Esophagus muscularis mucosa (tissue), 4 donors: ENCODE results near the gene S100A7. TPM values are rescaled to one million over a fixed set of nuclear protein-coding genes. Genes with fewer than 3 reads are reported as not detected.
A peak's percentile ranks its signal among the peaks of the same experiment; 100 is the strongest.

Source experiments
- DNase-seq: peaks from one replicate; pipeline ENCODE4 v3.0.0-alpha.2; 2017; ENCODE audit errors: extremely low spot score
- H3K27ac ChIP-seq, 4 donors: fragments of 200-600 bp; sonication (generic); replicated peaks in 1 of 4; 1 replicate in 3 of 4; 2 replicates in 1 of 4; pipeline ENCODE4 v1.5.1; 2016 to 2019; ENCODE audit warnings: mild to moderate bottlenecking in 1 of 4
- H3K27me3 ChIP-seq, 4 donors: fragments of 200-600 bp; sonication (generic); one replicate each; pipeline versions ENCODE4 v1.5.1 to v1.6.0; 2016 to 2019
- H3K36me3 ChIP-seq, 4 donors: fragments of 200-600 bp; sonication (generic); one replicate each; pipeline ENCODE4 v1.5.1; 2016 to 2019
- H3K4me1 ChIP-seq, 4 donors: fragments of 200-600 bp; sonication (generic); one replicate each; pipeline ENCODE4 v1.5.1; 2016 to 2019
- H3K4me3 ChIP-seq, 4 donors: fragments of 200-600 bp; sonication (generic); 1 replicate in 2 of 4; 2 replicates in 2 of 4; pipeline ENCODE4 v1.5.1; 2016 to 2019; ENCODE audit warnings: mild to moderate bottlenecking in 4 of 4, moderate library complexity in 1 of 4
- H3K9me3 ChIP-seq, 4 donors: fragments of 200-600 bp; sonication (generic); 1 replicate in 3 of 4; 2 replicates in 1 of 4; pipeline ENCODE4 v1.5.1; 2016 to 2019
- EP300 ChIP-seq: sonication (generic); formaldehyde crosslinking; IDR thresholded peaks from one replicate; pipeline ENCODE4 v1.6.1; 2017; ENCODE audit warnings: antibody characterized with exemption
- POLR2A ChIP-seq: fragments of 450-650 bp; IDR thresholded peaks from one replicate; pipeline ENCODE4 v1.6.1; 2017; ENCODE audit warnings: antibody characterized with exemption, moderate library complexity, mild to moderate bottlenecking, low read depth
- POLR2AphosphoS5 ChIP-seq, 2 donors: sonication (generic); formaldehyde crosslinking; IDR thresholded peaks; one replicate each; pipeline ENCODE4 v1.6.1; 2017; ENCODE audit warnings: antibody characterized with exemption in 2 of 2
- WGBS: methylation state at CpG from one replicate; pipeline ENCODE4 v1.1.5; 2018; 5-methylcytosine and 5-hydroxymethylcytosine counted together
- intact Hi-C: fragments of 100-400 bp; cut with DNase I; formaldehyde crosslinking; loops from one replicate; pipeline ENCODE4 v1.15.1; 2023
- total RNA-seq, 4 donors: library from RNA; depleted of rRNA; stranded (reverse); fragments of >200 nt; gene quantifications; one replicate each; pipeline versions ENCODE4 v1.1.0 to v1.2.1, GENCODE V29; 2016
- TF ChIP-seq, protein P1 (sequence below), 3 experiments: fragments of 200-600 bp in 2 of 3; fragments of 450-650 bp in 1 of 3; sonication (generic) in 2 of 3; IDR thresholded peaks; one replicate each; pipeline ENCODE4 v1.5.1; 2017 to 2019; ENCODE audit warnings: antibody characterized with exemption in 3 of 3, mild to moderate bottlenecking in 2 of 3, moderate library complexity in 1 of 3

The S100A7 gene
- total RNA-seq, 4 donors from 2014 or later: not detected

DNA sequence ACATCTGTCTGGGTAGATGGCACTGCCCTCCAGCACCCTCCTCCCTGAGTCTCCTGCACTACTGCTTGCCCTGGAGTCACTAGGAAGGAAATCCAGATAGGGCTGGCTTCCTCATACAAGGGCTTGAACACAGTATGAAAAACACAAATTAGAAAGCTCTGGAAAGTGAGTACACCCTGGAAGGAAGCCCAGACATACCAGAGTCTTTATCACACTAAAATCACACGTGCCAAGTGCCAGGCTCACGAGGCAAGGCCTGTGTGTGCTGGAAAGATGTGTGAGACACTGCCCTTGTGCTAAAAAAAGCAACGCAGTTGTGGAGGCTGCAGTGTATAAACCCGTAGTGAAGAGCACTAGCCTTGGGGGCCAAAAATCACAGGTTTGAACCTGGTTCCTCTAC lies 28.3 kb upstream of the S100A7 start:
- no peaks in the 10 kb centered on the region for H3K36me3 ChIP-seq
- intact Hi-C loops: no loop called here
- 16% methylated on average over 3 of the region's 4 CpGs for WGBS
- no peak overlapping the region for H3K4me3 ChIP-seq
- peak overlapping the region in 3 of 4 donors; percentile 26 to 73 (median 66) for H3K27ac ChIP-seq
- H3K27me3 ChIP-seq: peaks cover 0 to 4% (median 0%) of the 10 kb centered on the region in 4 donors
- no peaks in the 10 kb centered on the region for H3K9me3 ChIP-seq
- DNase-seq: no peak
- TF ChIP-seq POLR2AphosphoS5 (IDR thresholded peaks at IDR 0.05): peak; percentile 70 to 83
- TF ChIP-seq, protein P1, sequence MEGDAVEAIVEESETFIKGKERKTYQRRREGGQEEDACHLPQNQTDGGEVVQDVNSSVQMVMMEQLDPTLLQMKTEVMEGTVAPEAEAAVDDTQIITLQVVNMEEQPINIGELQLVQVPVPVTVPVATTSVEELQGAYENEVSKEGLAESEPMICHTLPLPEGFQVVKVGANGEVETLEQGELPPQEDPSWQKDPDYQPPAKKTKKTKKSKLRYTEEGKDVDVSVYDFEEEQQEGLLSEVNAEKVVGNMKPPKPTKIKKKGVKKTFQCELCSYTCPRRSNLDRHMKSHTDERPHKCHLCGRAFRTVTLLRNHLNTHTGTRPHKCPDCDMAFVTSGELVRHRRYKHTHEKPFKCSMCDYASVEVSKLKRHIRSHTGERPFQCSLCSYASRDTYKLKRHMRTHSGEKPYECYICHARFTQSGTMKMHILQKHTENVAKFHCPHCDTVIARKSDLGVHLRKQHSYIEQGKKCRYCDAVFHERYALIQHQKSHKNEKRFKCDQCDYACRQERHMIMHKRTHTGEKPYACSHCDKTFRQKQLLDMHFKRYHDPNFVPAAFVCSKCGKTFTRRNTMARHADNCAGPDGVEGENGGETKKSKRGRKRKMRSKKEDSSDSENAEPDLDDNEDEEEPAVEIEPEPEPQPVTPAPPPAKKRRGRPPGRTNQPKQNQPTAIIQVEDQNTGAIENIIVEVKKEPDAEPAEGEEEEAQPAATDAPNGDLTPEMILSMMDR (IDR thresholded peaks at IDR 0.05): no peak
- TF ChIP-seq POLR2A: no peak
- TF ChIP-seq EP300: no peak
- peaks cover 10 to 42% (median 28%) of the 10 kb centered on the region in 4 donors for H3K4me1 ChIP-seq

DNA sequence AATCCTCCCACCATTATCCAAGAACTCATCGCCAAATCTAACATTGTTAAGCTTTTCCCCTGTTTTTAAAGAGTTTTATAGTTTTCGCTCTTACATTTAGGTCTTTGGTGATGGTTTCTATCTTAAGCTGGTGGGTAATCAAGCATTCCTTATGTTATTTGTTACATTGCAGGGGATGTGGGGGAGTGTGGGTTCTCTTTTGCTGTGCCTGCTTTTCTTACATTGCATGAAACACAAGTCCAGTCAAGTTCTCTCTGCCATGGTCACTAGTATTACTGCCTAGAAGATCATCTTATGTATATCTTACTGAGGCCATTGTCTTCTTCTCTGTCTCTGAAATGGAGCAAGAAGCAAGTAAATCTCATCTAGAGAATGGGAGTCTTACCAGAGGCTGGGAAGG lies 27.3 kb upstream of the S100A7 start:
- 93% methylated on average over 2 of the region's 2 CpGs for WGBS
- peaks cover 0 to 12% (median 0%) of the 10 kb centered on the region in 4 donors for H3K27me3 ChIP-seq
- DNase-seq: no peak
- H3K27ac ChIP-seq: peak overlapping the region in 1 of 4 donors; percentile 66
- intact Hi-C loops: no loop called here
- no peak for TF ChIP-seq POLR2A
- no peak for TF ChIP-seq EP300
- TF ChIP-seq POLR2AphosphoS5 (IDR thresholded peaks at IDR 0.05): no peak
- TF ChIP-seq, protein P1 (IDR thresholded peaks at IDR 0.05): no peak
- H3K36me3 ChIP-seq: no peaks in the 10 kb centered on the region
- H3K4me1 ChIP-seq: peaks cover 10 to 42% (median 28%) of the 10 kb centered on the region in 4 donors
- H3K9me3 ChIP-seq: no peaks in the 10 kb centered on the region
- no peak overlapping the region for H3K4me3 ChIP-seq

DNA sequence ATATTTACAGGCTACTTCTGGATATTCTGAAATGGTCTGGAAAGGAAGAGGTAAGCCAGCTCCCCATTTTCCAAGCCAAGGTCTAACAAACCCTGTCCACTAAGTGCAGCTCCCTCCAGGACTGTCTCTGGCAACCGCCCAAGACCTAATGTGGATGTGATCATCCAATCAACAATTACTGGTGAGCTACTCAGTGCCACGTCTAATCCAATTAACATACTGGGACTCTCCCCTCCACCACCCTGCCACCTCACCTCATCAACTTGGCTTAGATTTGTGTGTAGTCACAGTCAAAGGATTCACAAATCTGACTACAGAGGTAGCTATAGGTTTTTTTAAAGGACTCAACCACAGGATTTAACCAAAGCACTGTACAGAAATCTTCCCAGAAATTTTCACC lies 25.4 kb upstream of the S100A7 start:
- intact Hi-C loops: no loop called here
- WGBS: 52% methylated on average over 2 of the region's 2 CpGs
- no peak for DNase-seq
- TF ChIP-seq POLR2AphosphoS5 (IDR thresholded peaks at IDR 0.05) (no peak), EP300 (no peak), POLR2A (no peak)
- TF ChIP-seq, protein P1 (IDR thresholded peaks at IDR 0.05): no peak
- H3K27ac ChIP-seq: no peak overlapping the region
- no peak overlapping the region for H3K4me3 ChIP-seq
- peaks cover 0 to 12% (median 0%) of the 10 kb centered on the region in 4 donors for H3K27me3 ChIP-seq
- H3K4me1 ChIP-seq: peaks cover 10 to 39% (median 21%) of the 10 kb centered on the region in 4 donors
- no peaks in the 10 kb centered on the region for H3K9me3 ChIP-seq
- no peaks in the 10 kb centered on the region for H3K36me3 ChIP-seq

DNA sequence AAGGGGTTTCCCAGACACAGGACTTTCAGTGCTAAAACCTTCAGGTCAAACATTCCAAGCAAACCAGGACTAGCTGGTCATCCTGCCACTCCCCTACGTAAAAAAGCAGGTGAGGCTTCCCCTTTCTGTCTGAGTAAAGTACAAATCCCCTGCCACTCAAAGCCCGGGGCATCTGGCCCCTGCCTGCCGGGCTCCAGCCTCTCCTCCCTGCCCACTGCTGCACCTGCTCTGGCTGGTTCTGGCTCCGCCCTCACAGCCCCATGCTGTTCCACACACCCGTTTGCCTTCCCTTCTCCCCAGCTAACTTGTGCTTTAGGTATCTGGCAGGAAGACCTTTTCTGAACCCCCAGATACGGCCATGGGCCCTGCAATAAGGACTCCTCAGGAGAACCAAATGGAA lies 23.3 kb upstream of the S100A7 start:
- Histone ChIP-seq H3K9me3 (no peaks in the 10 kb centered on the region), H3K27ac (no peak overlapping the region), H3K36me3 (no peaks in the 10 kb centered on the region), H3K4me1 (peaks cover 2 to 18% (median 6%) of the 10 kb centered on the region in 4 donors), H3K4me3 (no peak overlapping the region), H3K27me3 (peaks cover 0 to 12% (median 0%) of the 10 kb centered on the region in 4 donors)
- intact Hi-C loops: no loop called here
- no peak for DNase-seq
- 56% methylated on average over 6 of the region's 6 CpGs for WGBS
- TF ChIP-seq POLR2A (no peak), EP300 (no peak), POLR2AphosphoS5 (IDR thresholded peaks at IDR 0.05) (no peak)
- TF ChIP-seq, protein P1 (IDR thresholded peaks at IDR 0.05): no peak

DNA sequence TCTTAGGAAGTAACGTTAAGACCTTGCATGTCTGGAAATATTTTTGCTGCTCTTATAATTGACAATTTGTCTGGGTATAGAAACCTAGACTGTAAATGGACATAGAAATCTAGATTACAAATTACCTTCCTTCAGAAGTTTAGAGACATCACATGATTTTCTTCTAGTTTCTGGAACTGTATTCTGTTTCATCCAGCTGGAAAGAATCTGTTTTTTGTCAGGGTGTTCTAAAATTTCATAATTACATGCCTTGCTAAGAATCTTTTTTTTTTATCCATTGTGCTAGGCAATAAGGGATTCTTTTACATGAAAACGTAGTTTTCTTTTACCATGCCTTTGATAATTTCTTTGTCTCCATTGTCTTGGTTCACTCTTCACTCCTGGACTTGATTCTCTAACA lies 20.7 kb upstream of the S100A7 start:
- no peak for DNase-seq
- Histone ChIP-seq H3K27ac (no peak overlapping the region), H3K4me3 (no peak overlapping the region), H3K4me1 (peaks cover 0 to 11% (median 2%) of the 10 kb centered on the region in 4 donors), H3K9me3 (no peaks in the 10 kb centered on the region), H3K27me3 (peaks cover 0 to 12% (median 0%) of the 10 kb centered on the region in 4 donors), H3K36me3 (no peaks in the 10 kb centered on the region)
- 31% methylated on average over 2 of the region's 2 CpGs for WGBS
- intact Hi-C loops: no loop called here
- TF ChIP-seq EP300 (no peak), POLR2A (no peak), POLR2AphosphoS5 (IDR thresholded peaks at IDR 0.05) (no peak)
- TF ChIP-seq, protein P1 (IDR thresholded peaks at IDR 0.05): no peak
